KMS-11 (cell line): Measurements from ENCODE around the gene LARGE1.

Source experiments
- H2AFZ ChIP-seq: fragments of 200-600 bp; sonication (generic); 2 replicates; pipeline ENCODE4 v1.6.1; 2016; ENCODE audit warnings: antibody characterized with exemption, mixed run types, low read depth
- H3K27ac ChIP-seq: fragments of 200-600 bp; sonication (generic); 2 replicates; pipeline ENCODE4 v1.6.1; 2016; ENCODE audit warnings: mild to moderate bottlenecking, mixed run types
- H3K27me3 ChIP-seq: fragments of 200-600 bp; sonication (generic); 2 replicates; pipeline ENCODE4 v1.6.1; 2017; ENCODE audit warnings: mild to moderate bottlenecking, low read depth, mixed run types, moderate library complexity; ENCODE audit not compliant: insufficient read depth
- H3K36me3 ChIP-seq: fragments of 200-600 bp; sonication (generic); 2 replicates; pipeline ENCODE4 v1.6.1; 2017; ENCODE audit warnings: mild to moderate bottlenecking, mixed run types; ENCODE audit not compliant: insufficient read depth
- H3K4me1 ChIP-seq: fragments of 200-600 bp; sonication (generic); 2 replicates; pipeline ENCODE4 v1.6.1; 2016; ENCODE audit warnings: mild to moderate bottlenecking, low read depth, mixed run types; ENCODE audit not compliant: poor library complexity, severe bottlenecking
- H3K4me2 ChIP-seq: fragments of 200-600 bp; sonication (generic); 2 replicates; pipeline ENCODE4 v1.7.0; 2016; ENCODE audit warnings: mild to moderate bottlenecking, mixed run types
- H3K4me3 ChIP-seq: fragments of 200-600 bp; sonication (generic); IDR thresholded peaks from 2 replicates; pipeline ENCODE4 v1.6.1; 2017; ENCODE audit warnings: low read depth, low read length, mixed read lengths; ENCODE audit not compliant: insufficient read depth
- H3K79me2 ChIP-seq: fragments of 200-600 bp; sonication (generic); 2 replicates; pipeline ENCODE4 v1.6.1; 2016; ENCODE audit warnings: low read depth, mixed run types; ENCODE audit not compliant: insufficient read depth
- H3K9ac ChIP-seq: fragments of 200-600 bp; sonication (generic); 2 replicates; pipeline ENCODE4 v1.6.1; 2016; ENCODE audit warnings: mild to moderate bottlenecking, mixed run types
- H4K20me1 ChIP-seq: fragments of 200-600 bp; sonication (generic); 2 replicates; pipeline ENCODE4 v1.6.1; 2016; ENCODE audit warnings: mild to moderate bottlenecking, mixed run types; ENCODE audit not compliant: insufficient read depth
- CTCF ChIP-seq: fragments of 200-600 bp; sonication (generic); conservative IDR thresholded peaks from 2 replicates; pipeline ENCODE4 v1.6.1; 2017; ENCODE audit warnings: low read depth, mild to moderate bottlenecking, antibody characterized with exemption, low read length, moderate library complexity, mixed read lengths

LARGE1 gene

GRCh38 chr22:33875316-33875715 is 45.0 kb downstream of the LARGE1 start:
- Histone ChIP-seq H3K79me2 (no peaks in the 10 kb centered on the region), H3K4me3 (no peak overlapping the region), H3K4me2 (no peak overlapping the region), H3K27me3 (no peaks in the 10 kb centered on the region), H3K9ac (no peak overlapping the region), H2AFZ (no peak overlapping the region), H4K20me1 (no peaks in the 10 kb centered on the region), H3K27ac (no peak overlapping the region), H3K36me3 (no peaks in the 10 kb centered on the region), H3K4me1 (no peaks in the 10 kb centered on the region)
- TF ChIP-seq CTCF, result no peak

GRCh38 chr22:33874206-33874605 is 46.1 kb downstream of the LARGE1 start:
- Histone ChIP-seq H2AFZ (no peak overlapping the region), H3K4me1 (no peaks in the 10 kb centered on the region), H3K4me3 (no peak overlapping the region), H3K4me2 (no peak overlapping the region), H3K79me2 (no peaks in the 10 kb centered on the region), H3K36me3 (no peaks in the 10 kb centered on the region), H4K20me1 (no peaks in the 10 kb centered on the region), H3K27ac (no peak overlapping the region), H3K9ac (no peak overlapping the region), H3K27me3 (no peaks in the 10 kb centered on the region)
- TF ChIP-seq CTCF, result no peak

GRCh38 chr22:33873666-33874065 is 46.6 kb downstream of the LARGE1 start:
- no peak for TF ChIP-seq CTCF
- H3K4me3 ChIP-seq, result no peak overlapping the region
- no peaks in the 10 kb centered on the region for H3K36me3 ChIP-seq
- no peaks in the 10 kb centered on the region for H3K79me2 ChIP-seq
- no peaks in the 10 kb centered on the region for H4K20me1 ChIP-seq
- H3K27ac ChIP-seq, result no peak overlapping the region
- no peak overlapping the region for H3K4me2 ChIP-seq
- no peaks in the 10 kb centered on the region for H3K27me3 ChIP-seq
- no peaks in the 10 kb centered on the region for H3K4me1 ChIP-seq
- no peak overlapping the region for H2AFZ ChIP-seq
- no peak overlapping the region for H3K9ac ChIP-seq

GRCh38 chr22:33873186-33873585 is 47.1 kb downstream of the LARGE1 start:
- no peak overlapping the region for H3K4me2 ChIP-seq
- H3K27me3 ChIP-seq, result no peaks in the 10 kb centered on the region
- no peaks in the 10 kb centered on the region for H4K20me1 ChIP-seq
- no peak overlapping the region for H3K4me3 ChIP-seq
- no peaks in the 10 kb centered on the region for H3K4me1 ChIP-seq
- H3K9ac ChIP-seq, result no peak overlapping the region
- no peak overlapping the region for H2AFZ ChIP-seq
- no peak overlapping the region for H3K27ac ChIP-seq
- H3K79me2 ChIP-seq, result no peaks in the 10 kb centered on the region
- H3K36me3 ChIP-seq, result no peaks in the 10 kb centered on the region
- no peak for TF ChIP-seq CTCF

GRCh38 chr22:33871935-33872334 is 48.3 kb downstream of the LARGE1 start:
- no peak overlapping the region for H3K4me2 ChIP-seq
- no peaks in the 10 kb centered on the region for H3K36me3 ChIP-seq
- H3K27ac ChIP-seq, result no peak overlapping the region
- H2AFZ ChIP-seq, result no peak overlapping the region
- H3K4me3 ChIP-seq, result no peak overlapping the region
- no peaks in the 10 kb centered on the region for H3K79me2 ChIP-seq
- no peaks in the 10 kb centered on the region for H3K4me1 ChIP-seq
- no peaks in the 10 kb centered on the region for H4K20me1 ChIP-seq
- H3K9ac ChIP-seq, result no peak overlapping the region
- H3K27me3 ChIP-seq, result no peaks in the 10 kb centered on the region
- TF ChIP-seq CTCF, result no peak
